Measurements from ENCODE around the gene ARHGEF7.

Gene ARHGEF7

DNA sequence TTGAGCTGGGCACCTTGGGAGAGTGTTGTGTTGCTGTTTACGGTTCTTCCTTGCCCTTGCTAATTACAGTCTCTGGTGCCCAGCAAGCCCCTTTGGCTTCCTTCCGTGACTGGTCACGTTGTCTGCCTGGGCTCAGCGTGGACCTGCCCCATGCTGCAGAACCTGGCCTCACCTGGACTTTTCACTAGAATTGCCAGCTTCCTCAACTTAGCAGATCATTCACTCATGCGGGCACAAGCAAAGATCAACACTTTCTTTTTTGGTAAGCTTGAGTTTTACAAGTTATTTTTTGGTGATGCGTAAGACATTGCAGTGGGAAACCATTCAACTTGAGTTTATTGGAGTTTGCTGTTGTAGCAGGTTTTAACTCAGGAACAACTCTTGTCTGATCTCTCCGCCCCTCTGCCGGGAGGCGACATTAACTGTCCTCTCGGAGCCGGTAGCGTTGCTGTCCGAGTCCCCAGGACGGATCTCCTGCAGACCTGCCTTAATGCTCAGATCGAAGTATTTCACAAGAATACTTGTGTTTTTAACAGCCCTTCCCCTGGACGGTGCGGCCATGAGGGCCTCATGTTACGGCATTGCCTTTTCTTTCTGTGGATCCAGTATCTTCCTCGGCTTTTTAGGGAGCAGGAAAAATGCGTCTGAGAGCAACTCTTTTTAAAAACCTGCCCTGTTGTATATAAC is 189.6 kb downstream of the ARHGEF7 start:
- H3K36me3 Mint-ChIP-seq: peaks cover 68% of the 10 kb centered on the region
- no peak for DNase-seq
- H3K4me1 Mint-ChIP-seq: peaks cover 7% of the 10 kb centered on the region
- H3K4me3 Mint-ChIP-seq: no peak overlapping the region
- no peaks in the 10 kb centered on the region for H3K27me3 Mint-ChIP-seq
- H3K27ac Mint-ChIP-seq: peak overlapping the region; percentile 69
- CTCF ChIA-PET: no interaction called here
- H3K9me3 Mint-ChIP-seq: peaks cover under 1% of the 10 kb centered on the region

DNA sequence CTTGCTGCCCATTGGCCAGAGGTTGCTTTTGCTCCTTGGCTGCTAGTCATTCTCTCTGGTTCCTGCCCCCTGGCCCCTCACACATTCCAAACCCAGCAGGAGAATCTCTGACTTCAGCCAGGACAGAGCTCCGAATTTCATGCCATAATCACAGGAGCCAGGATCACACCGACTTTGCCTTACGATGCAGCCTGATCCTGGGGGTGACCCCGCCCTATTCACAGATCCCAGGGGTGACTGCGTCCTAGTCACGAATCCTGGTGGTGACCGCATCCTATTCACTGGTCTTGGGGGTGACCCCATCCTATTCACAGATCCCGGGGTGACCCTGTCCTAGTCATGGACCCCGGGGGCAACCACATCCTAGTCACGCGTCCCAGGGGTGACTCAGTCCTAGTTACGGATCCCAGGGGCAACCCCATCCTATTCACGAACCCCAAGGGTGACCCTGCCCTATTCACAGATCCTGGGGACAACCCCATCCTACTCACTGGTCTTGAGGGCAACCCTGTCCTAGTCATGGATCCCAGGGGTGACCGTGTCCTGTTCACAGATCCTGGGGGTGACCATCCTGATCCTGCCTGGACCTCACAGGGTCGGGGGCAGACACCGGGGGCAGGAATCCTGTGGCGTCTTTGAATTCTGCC is 198.0 kb downstream of the ARHGEF7 start:
- CTCF ChIA-PET: no interaction called here
- Mint-ChIP-seq H3K27ac (no peak overlapping the region), H3K9me3 (peaks cover 32% of the 10 kb centered on the region), H3K4me3 (no peak overlapping the region), H3K4me1 (no peaks in the 10 kb centered on the region), H3K36me3 (peaks cover 29% of the 10 kb centered on the region), H3K27me3 (no peaks in the 10 kb centered on the region)
- DNase-seq: no peak

DNA sequence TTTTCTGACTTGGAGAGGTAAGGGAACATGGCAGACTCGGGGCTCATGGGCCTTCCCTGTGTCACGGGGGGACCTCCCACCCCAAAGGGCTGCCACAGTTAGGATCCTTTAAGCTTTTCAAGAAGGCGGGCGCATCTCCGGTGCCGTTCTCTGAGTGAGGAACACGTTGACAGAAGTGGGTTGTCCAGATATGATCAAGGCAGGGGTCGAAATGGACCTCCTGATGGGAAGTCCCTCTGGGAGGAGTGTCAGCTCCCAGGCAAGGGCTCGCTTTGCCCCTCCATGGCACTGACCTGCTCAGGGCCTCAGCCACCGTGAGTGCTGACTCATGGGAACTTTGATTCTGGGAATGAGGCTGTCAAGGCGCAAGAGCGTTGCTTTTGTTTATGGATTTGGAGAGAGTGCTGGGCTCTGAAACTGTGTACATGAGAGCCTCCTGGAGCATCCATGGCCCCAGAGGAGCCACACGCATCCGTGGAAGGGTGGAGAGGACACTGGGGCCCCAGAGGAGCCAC is 198.9 kb downstream of the ARHGEF7 start:
- H3K4me1 Mint-ChIP-seq: no peaks in the 10 kb centered on the region
- peaks cover 24% of the 10 kb centered on the region for H3K36me3 Mint-ChIP-seq
- H3K4me3 Mint-ChIP-seq: no peak overlapping the region
- peaks cover 32% of the 10 kb centered on the region for H3K9me3 Mint-ChIP-seq
- H3K27me3 Mint-ChIP-seq: no peaks in the 10 kb centered on the region
- no peak for DNase-seq
- CTCF ChIA-PET: no interaction called here
- H3K27ac Mint-ChIP-seq: peak overlapping the region; percentile 46

DNA sequence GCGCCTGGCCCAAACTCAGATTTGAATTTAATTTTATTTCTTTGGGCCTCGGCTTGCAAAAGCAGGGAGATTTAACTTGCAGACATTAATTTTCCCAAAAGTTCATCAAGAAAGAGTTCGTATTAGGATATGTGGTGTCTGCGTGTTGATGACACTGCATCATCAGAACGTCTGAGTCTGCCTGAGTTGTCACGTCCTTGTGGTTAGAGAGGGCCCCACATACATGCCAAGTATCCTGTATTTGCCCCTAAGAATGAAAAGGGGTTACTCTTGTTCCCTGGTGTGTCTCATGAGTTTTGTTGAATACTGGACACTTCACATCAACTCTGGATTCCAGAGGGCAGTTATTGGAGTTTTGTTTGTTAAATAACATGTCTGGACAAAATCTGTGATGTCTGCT is 199.7 kb downstream of the ARHGEF7 start:
- H3K4me3 Mint-ChIP-seq: no peak overlapping the region
- H3K27me3 Mint-ChIP-seq: no peaks in the 10 kb centered on the region
- peaks cover 21% of the 10 kb centered on the region for H3K36me3 Mint-ChIP-seq
- no peaks in the 10 kb centered on the region for H3K4me1 Mint-ChIP-seq
- peaks cover 30% of the 10 kb centered on the region for H3K9me3 Mint-ChIP-seq
- no peak for DNase-seq
- CTCF ChIA-PET: no interaction called here
- no peak overlapping the region for H3K27ac Mint-ChIP-seq

DNA sequence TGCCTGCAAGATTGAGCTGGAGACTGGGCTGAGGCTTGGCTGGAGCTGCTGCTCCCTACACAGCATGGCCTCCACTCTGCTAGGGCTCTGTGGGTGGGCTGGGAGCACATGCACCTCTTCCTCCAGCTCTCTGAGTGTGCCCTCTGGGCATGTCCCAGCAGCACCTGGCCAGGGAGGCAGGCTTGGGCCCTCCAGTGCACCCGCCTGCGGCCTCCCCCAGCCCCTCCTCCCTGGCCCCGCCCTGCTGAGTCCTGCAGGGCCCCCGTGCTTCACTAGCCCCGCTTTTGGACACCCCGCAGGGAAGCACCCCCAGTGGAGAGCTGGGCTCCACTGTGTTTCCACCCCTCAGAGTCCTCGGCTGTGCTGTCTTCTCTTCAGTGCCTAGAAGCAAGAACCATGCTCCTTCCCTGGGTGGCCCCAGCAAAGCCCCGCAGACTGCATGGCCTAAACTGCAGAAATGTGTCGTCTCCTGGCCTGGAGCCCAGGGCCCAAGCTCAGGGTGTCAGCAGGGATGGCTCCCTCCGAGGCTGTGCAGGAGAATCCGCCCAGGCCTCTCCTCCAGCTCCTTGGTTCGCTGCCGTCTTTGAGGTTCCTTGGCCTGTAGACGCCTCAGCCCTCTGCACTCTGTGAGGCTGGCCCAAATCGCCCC is 200.4 kb downstream of the ARHGEF7 start:
- no peak overlapping the region for H3K4me3 Mint-ChIP-seq
- no peaks in the 10 kb centered on the region for H3K4me1 Mint-ChIP-seq
- CTCF ChIA-PET: no interaction called here
- H3K27ac Mint-ChIP-seq: no peak overlapping the region
- H3K27me3 Mint-ChIP-seq: no peaks in the 10 kb centered on the region
- no peak for DNase-seq
- H3K36me3 Mint-ChIP-seq: peaks cover 15% of the 10 kb centered on the region
- H3K9me3 Mint-ChIP-seq: peaks cover 24% of the 10 kb centered on the region

DNA sequence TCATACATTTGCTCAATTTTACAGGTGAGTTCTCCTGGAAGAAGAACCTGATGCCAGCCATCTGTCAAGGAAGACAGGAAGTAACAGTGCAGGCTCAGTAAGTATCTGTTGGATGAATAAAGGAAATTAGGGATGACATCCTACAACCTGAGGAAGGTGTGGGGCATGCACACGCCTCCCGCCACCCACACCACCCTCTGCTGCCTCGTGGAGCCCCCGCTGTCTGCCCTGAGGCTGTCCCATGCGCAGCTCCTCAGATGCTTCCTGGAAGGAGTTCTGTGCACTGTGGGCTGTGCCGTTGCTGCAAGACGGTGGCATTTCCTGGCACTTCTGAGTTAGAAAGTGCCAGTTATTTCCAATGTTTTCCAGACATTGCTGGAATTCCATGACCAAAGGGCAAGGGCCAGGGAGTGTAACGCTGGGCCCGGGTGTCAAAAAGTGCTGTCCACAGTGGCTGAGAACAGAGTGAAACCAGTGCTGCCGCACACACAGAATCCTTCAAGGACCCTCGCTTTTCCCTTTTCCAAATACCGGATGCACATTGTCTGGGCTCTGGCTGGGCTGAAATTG is 201.1 kb downstream of the ARHGEF7 start:
- no peak overlapping the region for H3K27ac Mint-ChIP-seq

DNA sequence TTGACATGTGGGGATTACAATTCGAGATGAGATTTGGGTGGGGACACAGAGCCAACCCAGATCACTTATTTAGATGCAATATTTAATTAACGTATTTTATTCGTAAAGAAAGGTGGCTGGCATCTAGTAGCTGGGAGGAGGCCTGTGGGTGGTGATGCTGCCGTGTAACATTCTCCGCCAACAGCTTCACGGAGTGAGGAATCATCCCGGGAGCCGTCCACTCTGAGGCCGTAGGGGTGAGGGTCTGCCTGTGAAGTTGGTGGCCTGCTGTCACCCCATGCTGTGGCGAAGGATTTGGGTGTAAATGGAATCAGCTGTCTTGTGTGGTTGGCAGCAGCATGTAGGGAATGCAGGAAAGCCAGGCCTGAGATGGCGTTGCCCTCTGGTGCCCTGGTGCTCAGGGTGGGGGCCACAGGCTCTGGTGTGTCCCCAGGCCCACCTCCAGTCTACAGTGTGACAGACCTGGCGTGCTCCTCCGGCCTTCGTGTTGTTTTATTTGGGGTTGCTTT is 202.0 kb downstream of the ARHGEF7 start:
- no peak for DNase-seq
- Mint-ChIP-seq H3K9me3 (peaks cover 8% of the 10 kb centered on the region), H3K4me1 (no peaks in the 10 kb centered on the region), H3K36me3 (peaks cover 2% of the 10 kb centered on the region), H3K27ac (no peak overlapping the region), H3K27me3 (no peaks in the 10 kb centered on the region), H3K4me3 (no peak overlapping the region)
- CTCF ChIA-PET: no interaction called here

More for the DNA sequence above, 201.1 kb downstream of the ARHGEF7 start:
- DNase-seq: no peak
- Mint-ChIP-seq H3K4me3 (no peak overlapping the region), H3K36me3 (peaks cover 8% of the 10 kb centered on the region), H3K9me3 (peaks cover 16% of the 10 kb centered on the region), H3K4me1 (no peaks in the 10 kb centered on the region), H3K27me3 (no peaks in the 10 kb centered on the region)
- CTCF ChIA-PET: no interaction called here

DNA sequence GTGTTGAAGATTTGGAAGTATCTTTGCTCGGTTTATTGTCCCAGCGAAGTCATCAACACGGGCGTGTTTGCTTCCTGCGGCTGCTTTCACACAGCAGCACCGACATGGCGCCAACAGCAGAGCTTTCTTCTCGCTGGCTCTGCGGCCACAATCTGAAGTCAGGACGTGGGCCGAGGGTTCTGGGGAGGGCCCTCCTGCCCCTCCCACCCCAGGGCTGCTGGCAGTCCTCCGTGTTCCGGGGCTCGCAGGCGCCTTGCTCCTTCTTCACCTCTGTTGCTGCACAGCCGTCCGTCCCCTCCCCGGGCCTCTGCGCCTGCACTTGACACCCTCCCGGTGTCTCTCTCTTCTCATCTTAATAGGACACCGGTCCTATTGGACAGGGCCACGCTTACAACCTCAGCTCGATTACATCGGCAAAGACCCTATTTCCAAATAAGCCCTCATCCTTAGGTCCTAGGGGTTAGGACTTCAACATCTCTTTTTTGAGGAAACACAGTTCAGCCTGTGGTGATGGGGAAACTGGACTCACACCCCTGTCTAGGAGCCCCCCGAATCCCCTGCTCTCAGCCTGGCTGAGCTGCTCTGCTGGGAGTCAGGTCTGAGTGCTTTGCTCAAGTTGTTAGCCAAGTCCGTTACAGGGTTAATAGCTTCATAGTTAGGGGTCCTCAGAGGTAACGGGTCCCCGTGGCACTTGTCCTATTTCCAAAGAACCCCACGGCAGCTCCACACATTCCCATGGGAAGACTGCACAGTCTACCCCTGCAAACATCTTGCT is 202.6 kb downstream of the ARHGEF7 start:
- Mint-ChIP-seq H3K9me3 (peaks cover 4% of the 10 kb centered on the region), H3K27ac (no peak overlapping the region), H3K36me3 (peaks cover 2% of the 10 kb centered on the region), H3K27me3 (no peaks in the 10 kb centered on the region), H3K4me3 (no peak overlapping the region), H3K4me1 (no peaks in the 10 kb centered on the region)
- CTCF ChIA-PET: no interaction called here
- no peak for DNase-seq

DNA sequence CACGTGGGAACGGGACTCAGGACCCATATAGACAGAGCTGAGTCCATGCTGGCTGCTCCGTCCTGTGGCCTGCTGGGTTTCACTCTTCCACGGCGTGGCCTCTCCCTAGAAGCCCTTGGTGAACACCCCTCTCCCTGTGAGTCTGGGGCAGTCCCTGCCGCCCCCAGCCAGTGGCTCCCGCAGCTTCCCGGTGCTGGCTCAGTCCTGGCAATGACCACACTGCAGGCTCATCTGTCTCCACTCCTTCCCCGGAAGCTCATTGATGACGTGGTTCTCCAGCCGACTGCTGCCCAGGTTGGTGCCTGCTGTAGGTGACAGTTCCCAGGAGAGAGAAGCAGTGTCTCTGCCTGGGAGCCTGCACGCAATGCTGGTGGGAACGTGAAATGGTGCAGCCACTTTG is 203.3 kb downstream of the ARHGEF7 start:
- Mint-ChIP-seq H3K27ac (no peak overlapping the region), H3K36me3 (no peaks in the 10 kb centered on the region), H3K27me3 (no peaks in the 10 kb centered on the region), H3K9me3 (no peaks in the 10 kb centered on the region), H3K4me1 (no peaks in the 10 kb centered on the region), H3K4me3 (no peak overlapping the region)
- CTCF ChIA-PET: no interaction called here
- DNase-seq: no peak

DNA sequence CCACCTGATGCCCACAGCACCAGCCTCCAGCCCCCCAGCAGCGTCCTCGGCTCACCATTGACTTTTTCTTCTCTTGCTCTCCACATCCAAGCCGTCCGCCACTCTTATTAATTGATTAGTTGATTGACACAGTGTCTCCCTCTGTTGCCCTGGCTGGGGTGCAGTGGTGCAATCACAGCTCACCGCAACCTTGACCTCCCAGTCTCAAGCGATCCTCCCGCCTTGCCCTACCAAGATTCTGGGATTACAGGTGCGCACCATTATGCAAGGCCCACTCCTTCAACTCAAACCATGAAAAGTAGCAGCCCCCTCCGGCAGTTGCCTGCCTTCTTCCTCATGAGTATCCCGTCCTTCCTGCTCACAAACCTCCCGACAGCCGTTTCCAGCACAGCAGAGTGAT is 204.4 kb downstream of the ARHGEF7 start:
- DNase-seq: no peak
- peaks cover 7% of the 10 kb centered on the region for H3K4me1 Mint-ChIP-seq
- no peaks in the 10 kb centered on the region for H3K9me3 Mint-ChIP-seq
- no peaks in the 10 kb centered on the region for H3K36me3 Mint-ChIP-seq
- no peak overlapping the region for H3K4me3 Mint-ChIP-seq
- CTCF ChIA-PET: interaction anchor here (1.0 kb wide), 1 partner anchor 252 kb away, joined by 3 read pairs; no protein-coding TSS in a partner anchor
- H3K27me3 Mint-ChIP-seq: peaks cover 3% of the 10 kb centered on the region
- no peak overlapping the region for H3K27ac Mint-ChIP-seq

DNA sequence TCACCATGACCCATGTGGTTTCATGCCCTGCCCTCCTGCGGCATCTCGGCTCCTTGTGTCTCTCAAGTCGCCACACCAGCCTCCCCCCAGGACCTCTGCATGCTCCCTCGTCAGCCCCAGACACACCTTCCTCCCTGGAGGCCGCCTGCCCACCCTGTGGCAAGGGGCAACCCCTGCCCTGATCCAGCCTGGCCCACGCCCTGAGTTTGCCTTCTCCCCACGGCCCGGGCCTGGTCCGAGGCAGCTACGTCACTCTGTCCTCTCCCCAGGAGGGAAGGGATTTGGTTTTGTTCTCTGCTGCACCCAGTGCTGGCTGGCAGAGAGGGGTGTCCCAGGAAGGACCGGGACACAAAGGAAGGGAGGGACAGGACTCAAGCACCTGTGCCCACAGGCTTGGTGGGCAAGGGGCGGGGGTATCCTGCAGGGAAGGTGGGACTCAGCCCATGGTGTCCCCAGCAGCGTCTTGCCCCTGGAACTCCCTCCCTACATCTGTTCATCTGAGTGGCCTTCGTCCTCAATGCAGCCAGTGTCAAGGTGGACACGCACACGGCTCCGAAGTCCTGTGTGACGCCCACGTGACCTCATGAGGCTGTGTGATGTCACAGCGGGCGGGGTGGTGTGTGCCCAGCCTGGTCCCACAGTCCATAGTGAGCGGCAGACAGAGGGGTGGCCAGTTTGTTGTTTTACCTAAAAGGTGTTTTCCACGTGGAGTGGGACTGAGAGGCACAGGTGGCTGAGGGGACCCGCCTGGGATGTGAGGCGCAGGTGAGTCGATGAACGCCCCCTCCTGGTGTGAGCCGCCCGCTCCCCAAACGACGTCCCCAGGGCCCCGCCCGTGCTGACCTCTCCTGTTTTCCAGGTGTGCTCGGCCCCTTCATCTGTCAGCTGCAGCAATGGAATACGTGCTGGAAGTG is 205.1 kb downstream of the ARHGEF7 start, which contains the start of gene TEX29:
TSS of gene TEX29 (plus strand) at position 645 of the 914 bp plus-strand sequence. CDS start at position 894, 249 bp downstream.
- CTCF ChIA-PET: interaction anchor here (1.0 kb wide), 1 partner anchor 253 kb away, joined by 3 read pairs; no protein-coding TSS in a partner anchor
- no peak for DNase-seq
- H3K4me3 Mint-ChIP-seq: no peak within 1 kb of the TSS
- H3K36me3 Mint-ChIP-seq: no peaks in the 10 kb centered on the region
- H3K27me3 Mint-ChIP-seq: peaks cover 4% of the 10 kb centered on the region
- H3K9me3 Mint-ChIP-seq: no peaks in the 10 kb centered on the region
- H3K4me1 Mint-ChIP-seq: peaks cover 7% of the 10 kb centered on the region
- H3K27ac Mint-ChIP-seq: no peak within 1 kb of the TSS

DNA sequence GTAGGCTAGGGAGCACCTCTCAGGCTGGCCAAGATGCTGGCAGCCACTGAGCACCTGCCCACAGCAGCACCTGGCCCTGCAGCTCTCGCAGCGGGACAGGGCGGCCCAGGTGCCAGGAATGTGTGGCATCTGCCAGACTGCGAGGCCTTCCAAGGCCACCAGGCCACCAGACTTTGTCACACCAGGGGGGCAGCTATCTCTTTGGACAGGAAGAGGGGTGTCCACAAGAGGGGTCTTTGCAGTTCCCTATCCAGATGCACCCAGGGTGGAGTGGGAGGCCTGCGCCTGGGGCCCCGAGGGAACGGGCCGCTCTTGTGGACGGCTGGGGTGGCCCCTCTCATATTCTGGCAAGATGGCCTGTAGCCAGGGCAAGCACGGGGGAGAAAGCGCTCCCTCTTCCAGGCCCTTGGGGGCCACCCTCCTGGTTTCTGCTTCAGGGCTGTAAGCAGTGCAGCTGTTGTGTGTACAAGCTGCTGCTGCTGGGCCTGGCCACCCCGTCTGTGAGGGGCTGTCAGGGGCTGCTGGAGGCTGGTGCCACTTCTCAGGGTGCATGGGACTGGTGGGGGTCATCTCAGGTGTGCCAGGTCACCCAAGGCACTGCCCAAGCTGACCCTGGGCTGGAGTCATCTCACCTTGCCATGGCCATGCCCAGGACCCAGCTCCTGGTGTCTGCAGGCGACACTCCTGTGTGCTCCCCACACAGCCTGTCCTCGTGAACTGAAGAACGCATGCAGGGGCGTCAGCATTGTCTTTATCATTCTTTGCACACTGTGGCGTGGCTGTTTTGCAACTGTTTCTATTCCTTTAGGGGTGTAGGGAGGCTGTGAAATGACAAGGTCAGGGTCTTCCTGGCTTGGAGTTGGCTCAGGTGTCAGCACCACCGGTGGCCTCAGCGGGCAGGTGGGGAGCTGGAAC is 207.1 kb downstream of the ARHGEF7 start:
- Mint-ChIP-seq H3K27ac (no peak overlapping the region), H3K4me3 (no peak overlapping the region), H3K36me3 (no peaks in the 10 kb centered on the region), H3K4me1 (peaks cover 7% of the 10 kb centered on the region), H3K9me3 (no peaks in the 10 kb centered on the region), H3K27me3 (peaks cover 4% of the 10 kb centered on the region)
- DNase-seq: no peak
- CTCF ChIA-PET: interaction anchor here (0.9 kb wide), 1 partner anchor 254 kb away, joined by 3 read pairs; no protein-coding TSS in a partner anchor
